IMR-90 (cell line): ENCODE data around the gene PTPRU. TPM values are rescaled to one million over a fixed set of nuclear protein-coding genes. Genes with fewer than 3 reads are reported as not detected.

ENCODE experiments used
- ATAC-seq: fragments of 200-7000 bp; cut with Tn5 transposase; 2 replicates; pipeline ENCODE4 v1.9.1; 2020; ENCODE audit warnings: low read depth, mild to moderate bottlenecking, moderate library complexity
- BruUV-seq: library from RNA; stranded (reverse); fragments of 400-500 nt; replicated peaks from 2 replicates; lab custom pipeline; 2021; lab: Mats Ljungman, UMichigan
- CTCF ChIA-PET: fragments of 300-600 bp; formaldehyde crosslinking; extraction: SDS; loops from one replicate; lab custom pipeline; 2021; ENCODE audit warnings: antibody characterized with exemption; lab: Yijun Ruan, JAX
- POLR2A ChIA-PET: fragments of 300-600 bp; sonication (Branson Sonifier 250); formaldehyde crosslinking; loops from one replicate; lab custom pipeline; 2022; ENCODE audit warnings: antibody characterized with exemption; ENCODE audit not compliant: unreplicated experiment; lab: Charles Lee
- DNase-seq: peaks from one replicate; pipeline ENCODE4 v3.0.0; 2013
- H2AFZ ChIP-seq: replicated peaks from 2 replicates; pipeline ENCODE3; 2013; ENCODE audit warnings: low read length, mild to moderate bottlenecking; ENCODE audit not compliant: poor library complexity
- H2AK5ac ChIP-seq: 2 replicates; pipeline ENCODE4 v1.6.1; 2013; ENCODE audit warnings: low read depth, low read length, inconsistent platforms
- H2AK9ac ChIP-seq: replicated peaks from 2 replicates; pipeline ENCODE3; 2013; ENCODE audit warnings: mild to moderate bottlenecking, low read depth, low read length, moderate library complexity; ENCODE audit not compliant: poor library complexity
- H2BK120ac ChIP-seq: 2 replicates; pipeline ENCODE4 v1.6.1; 2013; ENCODE audit warnings: low read depth, low read length, inconsistent platforms
- H2BK15ac ChIP-seq: 3 replicates; pipeline ENCODE4 v1.6.1; 2013; ENCODE audit warnings: low read depth, low read length, inconsistent platforms
- H2BK20ac ChIP-seq: 2 replicates; pipeline ENCODE4 v1.6.1; 2013; ENCODE audit warnings: low read depth, mild to moderate bottlenecking, inconsistent platforms, low read length, moderate library complexity
- H2BK5ac ChIP-seq: 2 replicates; pipeline ENCODE4 v1.6.1; 2013; ENCODE audit warnings: mild to moderate bottlenecking, low read depth, low read length, inconsistent platforms; ENCODE audit not compliant: poor library complexity, severe bottlenecking
- H3K14ac ChIP-seq: replicated peaks from 2 replicates; pipeline ENCODE4 v1.6.1; 2013; ENCODE audit warnings: low read depth, low read length, inconsistent platforms
- H3K18ac ChIP-seq: 2 replicates; pipeline ENCODE4 v1.6.1; 2013; ENCODE audit warnings: low read depth, low read length, control low read depth
- H3K23ac ChIP-seq: 2 replicates; pipeline ENCODE4 v1.6.1; 2013; ENCODE audit warnings: low read depth, low read length, inconsistent platforms
- H3K27ac ChIP-seq: 2 replicates; pipeline ENCODE4 v1.5.1; 2013; ENCODE audit warnings: mild to moderate bottlenecking, control low read depth, low read length; ENCODE audit not compliant: insufficient read depth
- H3K27me3 ChIP-seq: 2 replicates; pipeline ENCODE4 v1.6.1; 2013; ENCODE audit warnings: low read length; ENCODE audit not compliant: control insufficient read depth, insufficient read depth
- H3K36me3 ChIP-seq: 2 replicates; pipeline ENCODE4 v1.6.1; 2013; ENCODE audit warnings: low read length, mixed read lengths; ENCODE audit not compliant: control insufficient read depth, insufficient read depth
- H3K4ac ChIP-seq: 2 replicates; pipeline ENCODE4 v1.6.1; 2013; ENCODE audit warnings: low read depth, low read length, inconsistent platforms
- H3K4me1 ChIP-seq: 2 replicates; pipeline ENCODE4 v1.6.1; 2013; ENCODE audit warnings: low read length, mixed read lengths; ENCODE audit not compliant: control insufficient read depth, insufficient read depth
- H3K4me2 ChIP-seq: 2 replicates; pipeline ENCODE4 v1.6.1; 2013; ENCODE audit warnings: low read depth, mild to moderate bottlenecking, control low read depth, low read length, moderate library complexity
- H3K4me3 ChIP-seq: 2 replicates; pipeline ENCODE4 v1.5.1; 2013; ENCODE audit warnings: low read depth, mild to moderate bottlenecking, control low read depth, low read length, moderate library complexity; ENCODE audit not compliant: insufficient read depth
- H3K56ac ChIP-seq: 2 replicates; pipeline ENCODE4 v1.6.1; 2013; ENCODE audit warnings: low read length, inconsistent platforms; ENCODE audit not compliant: insufficient read depth; ENCODE audit errors: extremely low read depth
- H3K79me1 ChIP-seq, 2 experiments: 2 replicates each; pipeline ENCODE4 v1.6.1; 2013; ENCODE audit warnings: low read length in 2 of 2, inconsistent platforms in 1 of 2, low read depth in 1 of 2
- H3K9ac ChIP-seq: 2 replicates; pipeline ENCODE4 v1.6.1; 2013; ENCODE audit warnings: low read depth, low read length, control low read depth
- H3K9me1 ChIP-seq: 2 replicates; pipeline ENCODE4 v1.6.1; 2013; ENCODE audit warnings: low read length, inconsistent platforms; ENCODE audit not compliant: insufficient read depth
- H3K9me3 ChIP-seq: 2 replicates; pipeline ENCODE4 v1.6.1; 2013; ENCODE audit warnings: low read length; ENCODE audit not compliant: control insufficient read depth, insufficient read depth
- H4K20me1 ChIP-seq: 2 replicates; pipeline ENCODE4 v1.6.1; 2013; ENCODE audit warnings: low read length, inconsistent platforms; ENCODE audit not compliant: insufficient read depth
- H4K5ac ChIP-seq: 2 replicates; pipeline ENCODE4 v1.6.1; 2013; ENCODE audit warnings: mild to moderate bottlenecking, low read depth, low read length, control low read depth
- H4K8ac ChIP-seq, 2 experiments: 2 replicates each; pipeline ENCODE4 v1.6.1; 2013; ENCODE audit warnings: low read depth in 2 of 2, low read length in 2 of 2, control low read depth in 1 of 2, inconsistent platforms in 1 of 2
- H4K91ac ChIP-seq: 2 replicates; pipeline ENCODE4 v1.6.1; 2013; ENCODE audit warnings: low read depth, low read length, inconsistent platforms; ENCODE audit not compliant: insufficient read depth
- BHLHE40 ChIP-seq: fragments of 150-350 bp; IDR thresholded peaks from 2 replicates; pipeline ENCODE4 v1.6.1; 2016; ENCODE audit warnings: mild to moderate bottlenecking, low read depth, low read length
- CEBPB ChIP-seq: IDR thresholded peaks from 2 replicates; pipeline ENCODE4 v1.6.1; 2012; ENCODE audit warnings: low read depth, low read length, improper control_type of control experiment
- CHD1 ChIP-seq: IDR thresholded peaks from 2 replicates; pipeline ENCODE4 v1.6.1; 2012; ENCODE audit warnings: low read depth, low read length, improper control_type of control experiment
- CTCF ChIP-seq: conservative IDR thresholded peaks from 2 replicates; pipeline ENCODE4 v1.5.1; 2012; ENCODE audit warnings: mild to moderate bottlenecking, low read depth, low read length, improper control_type of control experiment
- ELK1 ChIP-seq: fragments of 150-350 bp; IDR thresholded peaks from 2 replicates; pipeline ENCODE4 v1.6.1; 2016; ENCODE audit warnings: low read depth, mild to moderate bottlenecking, low read length, moderate library complexity, borderline replicate concordance
- FOS ChIP-seq: fragments of 150-350 bp; IDR thresholded peaks from 2 replicates; pipeline ENCODE4 v1.6.1; 2016; ENCODE audit warnings: low read depth, low read length
- MAZ ChIP-seq: IDR thresholded peaks from 2 replicates; pipeline ENCODE4 v1.6.1; 2012; ENCODE audit warnings: low read depth, mild to moderate bottlenecking, low read length, improper control_type of control experiment, moderate library complexity, borderline replicate concordance
- MXI1 ChIP-seq: IDR thresholded peaks from 2 replicates; pipeline ENCODE4 v1.6.1; 2012; ENCODE audit warnings: low read depth, mild to moderate bottlenecking, low read length, moderate library complexity, borderline replicate concordance
- NFE2L2 ChIP-seq: fragments of 150-350 bp; IDR thresholded peaks from 2 replicates; pipeline ENCODE4 v1.6.1; 2016; ENCODE audit warnings: low read depth, mild to moderate bottlenecking, low read length
- POLR2A ChIP-seq: IDR thresholded peaks from 2 replicates; pipeline ENCODE4 v1.6.1; 2012; ENCODE audit warnings: mild to moderate bottlenecking, low read depth, low read length
- RAD21 ChIP-seq: IDR thresholded peaks from 2 replicates; pipeline ENCODE4 v1.6.1; 2012; ENCODE audit warnings: low read length, improper control_type of control experiment
- RFX5 ChIP-seq: IDR thresholded peaks from 2 replicates; pipeline ENCODE4 v1.8.0; 2012; ENCODE audit warnings: low read depth, mild to moderate bottlenecking, low read length, moderate library complexity
- SMC3 ChIP-seq: fragments of 150-350 bp; IDR thresholded peaks from 2 replicates; pipeline ENCODE4 v1.6.1; 2016; ENCODE audit warnings: low read depth, mild to moderate bottlenecking, antibody characterized with exemption, low read length, moderate library complexity
- WGBS, 2 experiments: methylation state at CpG; one replicate each; pipeline versions ENCODE4 v1.1.5 to v1.1.7; 2013; ENCODE audit warnings: missing lambda C conversion rate in 2 of 2; ENCODE audit not compliant: insufficient read length in 1 of 2; ENCODE audit errors: extremely low coverage in 2 of 2; 5-methylcytosine and 5-hydroxymethylcytosine counted together
- dilution Hi-C: fragments of 300-500 bp; cut with HindIII; formaldehyde crosslinking; loops from one replicate; pipeline ENCODE4 v1.14.3; 2018; ENCODE audit warnings: low sequenced_read_pairs; ENCODE audit not compliant: unreplicated experiment
- in situ Hi-C: fragments of 300-500 bp; cut with MboI; formaldehyde crosslinking; loops from 3 replicates; pipeline ENCODE4 v1.14.3; 2019; ENCODE audit warnings: low sequenced_read_pairs, inconsistent platforms, mixed read lengths
- intact Hi-C: fragments of 100-400 bp; cut with micrococcal nuclease; formaldehyde crosslinking; loops from 2 replicates; pipeline ENCODE4 v1.10.0; 2022
- polyA plus RNA-seq, 3 experiments: library from polyadenylated mRNA; depleted of rRNA; stranded (reverse); fragments of >200 nt; gene quantifications; 2 replicates each; pipeline ENCODE4 v1.2.3, GENCODE V29; 2012; ENCODE audit warnings: low replicate concordance in 1 of 3
- total RNA-seq: library from RNA; depleted of rRNA; stranded (reverse); fragments of >200 nt; gene quantifications from 2 replicates; pipeline ENCODE4 v1.2.3, GENCODE V29; 2012

Gene PTPRU
- total and polyA plus RNA-seq, 2 of the 4 experiments (the other 2 are of a cell fraction), result 7.0 to 10.7 TPM

GRCh38 chr1:29249951-29250581, 13.7 kb downstream of the PTPRU start (continued):
- no peak for TF ChIP-seq CEBPB

GRCh38 chr1:29251164-29252124, 15.1 kb downstream of the PTPRU start:
- Histone ChIP-seq H2AFZ (no peak overlapping the region), H4K91ac (no peak overlapping the region), H3K27ac (no peak overlapping the region), H2BK120ac (no peak overlapping the region), H4K5ac (no peak overlapping the region), H3K4me2 (no peak overlapping the region), H2AK5ac (no peak overlapping the region), H2BK5ac (no peak overlapping the region), H3K4me1 (peaks cover 5% of the 10 kb centered on the region), H3K4me3 (no peak overlapping the region), H3K18ac (no peak overlapping the region), H3K56ac (no peak overlapping the region), H4K20me1 (no peaks in the 10 kb centered on the region), H2BK15ac (no peak overlapping the region), H2AK9ac (no peak overlapping the region), H3K9me3 (no peaks in the 10 kb centered on the region), H3K14ac (no peak overlapping the region), H4K8ac (no peak overlapping the region), H3K4ac (no peak overlapping the region), H3K79me1 (no peaks in the 10 kb centered on the region; a peak in 1 of 4 replicates), H2BK20ac (no peak overlapping the region), H3K9me1 (peaks cover 7% of the 10 kb centered on the region), H3K9ac (no peak overlapping the region), H3K23ac (no peak overlapping the region), H3K36me3 (no peaks in the 10 kb centered on the region), H3K27me3 (no peaks in the 10 kb centered on the region)
- intact Hi-C loops (no loop called here), dilution Hi-C loops (no loop called here), in situ Hi-C loops (no loop called here)
- ATAC-seq (no peak), DNase-seq (no peak)
- ChIA-PET CTCF (no interaction called here), POLR2A (no interaction called here)
- BruUV-seq, result no TSS peak
- WGBS, 2 experiments, result 91% methylated on average over 5 of the region's 8 CpGs; no CpG with 5 or more reads in 1 of the 2 experiments
- TF ChIP-seq CEBPB, result no peak
- no peak for TF ChIP-seq MAZ
- no peak for TF ChIP-seq ELK1
- no peak for TF ChIP-seq RAD21
- no peak for TF ChIP-seq MXI1
- no peak for TF ChIP-seq CTCF
- TF ChIP-seq NFE2L2, result no peak
- no peak for TF ChIP-seq POLR2A
- TF ChIP-seq RFX5, result no peak
- no peak for TF ChIP-seq CHD1
- TF ChIP-seq FOS, result no peak
- TF ChIP-seq SMC3, result no peak
- no peak for TF ChIP-seq BHLHE40
